ENCODE data around the gene HES6. TPM values are rescaled to one million over a fixed set of nuclear protein-coding genes. Genes with fewer than 3 reads are reported as not detected.
"Not testable (repeated sequence)": the region's sequence is repeated elsewhere in the genome, so short reads cannot be mapped to it uniquely, and the experiment has no call there.

HES6 gene
- total RNA-seq, 2 donors from 2014 or later, result 55.6 to 79.5 TPM

- no peak for DNase-seq
- H3K36me3 ChIP-seq, result peaks cover 7% of the 10 kb centered on the region
Observed at GRCh38 chr2:238277695-238278094, 37.9 kb upstream of the HES6 start.

GRCh38 chr2:238274152-238274865 is 34.5 kb upstream of the HES6 start:
- Histone ChIP-seq H3K4me3 (no peak overlapping the region), H3K4me1 (peaks cover 4% of the 10 kb centered on the region), H3K27ac (peak overlapping the region; percentile 71), H3K9ac (ENCODE audit: low read depth in 2 of 2, low read length in 2 of 2) (peak overlapping the region in 1 of 2 donors; percentile 74), H3K27me3 (no peaks in the 10 kb centered on the region), H3K9me3 (no peaks in the 10 kb centered on the region), H3K36me3 (peaks cover 9% of the 10 kb centered on the region)
- peak; percentile 56 for DNase-seq
- no peak for TF ChIP-seq CTCF (IDR thresholded peaks at IDR 0.05)
- intact Hi-C loops (cut with DNase I), result no loop called here

More at GRCh38 chr2:238277695-238278094, 37.9 kb upstream of the HES6 start:
- Histone ChIP-seq H3K4me1 (peaks cover 18% of the 10 kb centered on the region), H3K9ac (ENCODE audit: low read depth in 2 of 2, low read length in 2 of 2) (no peak overlapping the region), H3K9me3 (no peaks in the 10 kb centered on the region), H3K4me3 (no peak overlapping the region), H3K27me3 (no peaks in the 10 kb centered on the region), H3K27ac (no peak overlapping the region)
- TF ChIP-seq CTCF (IDR thresholded peaks at IDR 0.05), result no peak
- intact Hi-C loops (cut with DNase I), result no loop called here

GRCh38 chr2:238273433-238273832 is 33.6 kb upstream of the HES6 start:
- DNase-seq, result peak; percentile 63

GRCh38 chr2:238272156-238272555 is 32.3 kb upstream of the HES6 start:
- no peak overlapping the region for H3K27ac ChIP-seq
- DNase-seq, result no peak
- H3K4me1 ChIP-seq, result peaks cover 4% of the 10 kb centered on the region
- H3K36me3 ChIP-seq, result peaks cover 9% of the 10 kb centered on the region
- H3K4me3 ChIP-seq, result no peak overlapping the region
- no peaks in the 10 kb centered on the region for H3K27me3 ChIP-seq
- no peaks in the 10 kb centered on the region for H3K9me3 ChIP-seq
- H3K9ac ChIP-seq (ENCODE audit: low read depth in 2 of 2, low read length in 2 of 2), result no peak overlapping the region
- TF ChIP-seq CTCF (IDR thresholded peaks at IDR 0.05), result no peak
- intact Hi-C loops (cut with DNase I), result no loop called here

More at GRCh38 chr2:238273433-238273832, 33.6 kb upstream of the HES6 start:
- H3K36me3 ChIP-seq; H3K4me1 ChIP-seq; H3K27me3 ChIP-seq; H3K9ac ChIP-seq (ENCODE audit: low read depth in 2 of 2, low read length in 2 of 2); intact Hi-C loops (cut with DNase I); H3K4me3 ChIP-seq; H3K9me3 ChIP-seq: not testable (repeated sequence)
- peak overlapping the region; percentile 71 for H3K27ac ChIP-seq

GRCh38 chr2:238271686-238272085 is 31.8 kb upstream of the HES6 start:
- H3K4me1 ChIP-seq; H3K4me3 ChIP-seq; H3K9ac ChIP-seq (ENCODE audit: low read depth in 2 of 2, low read length in 2 of 2); H3K9me3 ChIP-seq; DNase-seq; intact Hi-C loops (cut with DNase I); H3K27ac ChIP-seq; H3K36me3 ChIP-seq; H3K27me3 ChIP-seq: not testable (repeated sequence)

- H3K27me3 ChIP-seq, result no peaks in the 10 kb centered on the region
- intact Hi-C loops (cut with DNase I), result no loop called here
- H3K9me3 ChIP-seq, result no peaks in the 10 kb centered on the region
- peaks cover 6% of the 10 kb centered on the region for H3K36me3 ChIP-seq
- no peak overlapping the region for H3K27ac ChIP-seq
- H3K4me3 ChIP-seq, result no peak overlapping the region
- no peak for TF ChIP-seq CTCF (IDR thresholded peaks at IDR 0.05)
- no peak for DNase-seq
- no peak overlapping the region for H3K9ac ChIP-seq (ENCODE audit: low read depth in 2 of 2, low read length in 2 of 2)
- peaks cover 4% of the 10 kb centered on the region for H3K4me1 ChIP-seq
Observed at GRCh38 chr2:238271061-238271554, 31.3 kb upstream of the HES6 start.
